OCI-LY3 (cell line): ENCODE data around the gene CAPN10.

ENCODE experiments used
- H2AFZ ChIP-seq: fragments of 200-600, 300-600 bp; shearing (Covaris generic); 2 replicates; pipeline ENCODE4 v1.6.0; 2014; ENCODE audit warnings: antibody characterized with exemption, low read depth, low read length
- H3K27ac ChIP-seq: fragments of 200-600, 300-600 bp; sonication (generic); 2 replicates; pipeline ENCODE4 v1.5.1; 2014; ENCODE audit warnings: mild to moderate bottlenecking, low read length, moderate library complexity, mixed read lengths
- H3K27me3 ChIP-seq: fragments of 200-600, 300-600 bp; sonication (generic); 2 replicates; pipeline ENCODE4 v1.6.1; 2014; ENCODE audit warnings: low read depth, low read length, mixed read lengths
- H3K36me3 ChIP-seq: fragments of 200-600, 300-600 bp; sonication (generic); replicated peaks from 2 replicates; pipeline ENCODE3; 2014; ENCODE audit warnings: low read depth, low read length, mixed read lengths
- H3K4me1 ChIP-seq: fragments of 300-600, 200-600 bp; sonication (generic); 2 replicates; pipeline ENCODE4 v1.6.1; 2014; ENCODE audit warnings: low read length, mixed read lengths
- H3K4me2 ChIP-seq: fragments of 200-600, 300-600 bp; sonication (generic); 2 replicates; pipeline ENCODE4 v1.6.1; 2014; ENCODE audit warnings: low read length, mixed read lengths
- H3K4me3 ChIP-seq: fragments of 300-600, 200-600 bp; sonication (generic); 2 replicates; pipeline ENCODE4 v1.5.1; 2014; ENCODE audit warnings: antibody characterized with exemption, mild to moderate bottlenecking, low read length, moderate library complexity
- H3K79me2 ChIP-seq: fragments of 300-600, 200-600 bp; shearing (Covaris generic); 2 replicates; pipeline ENCODE4 v1.6.1; 2014; ENCODE audit warnings: mild to moderate bottlenecking, low read length, mixed read lengths
- H3K9ac ChIP-seq: fragments of 300-600, 200-600 bp; shearing (Covaris generic); 2 replicates; pipeline ENCODE4 v1.6.0; 2014; ENCODE audit warnings: mild to moderate bottlenecking, low read length, moderate library complexity
- H3K9me3 ChIP-seq: fragments of 200-600, 300-600 bp; shearing (Covaris generic); 2 replicates; pipeline ENCODE4 v1.6.1; 2014; ENCODE audit warnings: low read length, mixed read lengths; ENCODE audit not compliant: insufficient read depth
- H4K20me1 ChIP-seq: fragments of 200-600, 300-600 bp; sonication (generic); 2 replicates; pipeline ENCODE4 v1.6.1; 2016; ENCODE audit warnings: low read length, mixed read lengths; ENCODE audit not compliant: insufficient read depth
- CTCF ChIP-seq: fragments of 200-600, 300-600 bp; sonication (generic); IDR thresholded peaks from 2 replicates; pipeline ENCODE4 v1.5.1; 2014; ENCODE audit warnings: antibody characterized with exemption, low read length, low read depth
- EZH2phosphoT487 ChIP-seq: fragments of 200-600 bp; shearing (Covaris generic); IDR thresholded peaks from 2 replicates; pipeline ENCODE4 v1.6.1; 2018; ENCODE audit warnings: antibody characterized with exemption, mixed run types, low read depth

Gene CAPN10

GRCh38 chr2:240595381-240596079, 9.0 kb downstream of the CAPN10 start:
- H3K4me3 ChIP-seq, result no peak overlapping the region
- H3K27me3 ChIP-seq, result no peaks in the 10 kb centered on the region
- H3K27ac ChIP-seq, result no peak overlapping the region
- H3K4me2 ChIP-seq, result no peak overlapping the region
- TF ChIP-seq CTCF, result peak; percentile 38
- no peak for TF ChIP-seq EZH2phosphoT487
- no peaks in the 10 kb centered on the region for H3K9me3 ChIP-seq
- H3K36me3 ChIP-seq, result no peaks in the 10 kb centered on the region
- H3K4me1 ChIP-seq, result no peaks in the 10 kb centered on the region
- peaks cover 18% of the 10 kb centered on the region for H3K79me2 ChIP-seq
- no peak overlapping the region for H3K9ac ChIP-seq
- H4K20me1 ChIP-seq, result no peaks in the 10 kb centered on the region
- no peak overlapping the region for H2AFZ ChIP-seq

GRCh38 chr2:240596080-240596460, 9.5 kb downstream of the CAPN10 start:
- H3K9me3 ChIP-seq, result no peaks in the 10 kb centered on the region
- H3K9ac ChIP-seq, result no peak overlapping the region
- no peaks in the 10 kb centered on the region for H4K20me1 ChIP-seq
- TF ChIP-seq CTCF, result no peak
- no peak for TF ChIP-seq EZH2phosphoT487
- H3K4me2 ChIP-seq, result no peak overlapping the region
- peaks cover 12% of the 10 kb centered on the region for H3K79me2 ChIP-seq
- H3K4me3 ChIP-seq, result no peak overlapping the region
- no peak overlapping the region for H2AFZ ChIP-seq
- no peak overlapping the region for H3K27ac ChIP-seq
- H3K4me1 ChIP-seq, result no peaks in the 10 kb centered on the region
- no peaks in the 10 kb centered on the region for H3K36me3 ChIP-seq
- no peaks in the 10 kb centered on the region for H3K27me3 ChIP-seq

GRCh38 chr2:240596491-240596931, 10.0 kb downstream of the CAPN10 start:
- H3K9ac ChIP-seq, result no peak overlapping the region
- H3K79me2 ChIP-seq, result peaks cover 9% of the 10 kb centered on the region
- H2AFZ ChIP-seq, result no peak overlapping the region
- no peak overlapping the region for H3K4me2 ChIP-seq
- H3K4me1 ChIP-seq, result no peaks in the 10 kb centered on the region
- H3K4me3 ChIP-seq, result no peak overlapping the region
- H3K36me3 ChIP-seq, result no peaks in the 10 kb centered on the region
- H3K27me3 ChIP-seq, result no peaks in the 10 kb centered on the region
- H3K27ac ChIP-seq, result no peak overlapping the region
- TF ChIP-seq CTCF, result no peak
- no peak for TF ChIP-seq EZH2phosphoT487
- H3K9me3 ChIP-seq, result no peaks in the 10 kb centered on the region
- no peaks in the 10 kb centered on the region for H4K20me1 ChIP-seq

GRCh38 chr2:240597054-240597418, 10.5 kb downstream of the CAPN10 start:
- no peak overlapping the region for H3K4me3 ChIP-seq
- H3K9me3 ChIP-seq, result no peaks in the 10 kb centered on the region
- H3K27ac ChIP-seq, result no peak overlapping the region
- no peak overlapping the region for H3K4me2 ChIP-seq
- no peaks in the 10 kb centered on the region for H3K36me3 ChIP-seq
- no peaks in the 10 kb centered on the region for H3K27me3 ChIP-seq
- H2AFZ ChIP-seq, result no peak overlapping the region
- TF ChIP-seq CTCF (no peak), EZH2phosphoT487 (no peak)
- peaks cover 4% of the 10 kb centered on the region; the same call in 1 of the 2 replicates for H3K79me2 ChIP-seq
- H3K4me1 ChIP-seq, result no peaks in the 10 kb centered on the region
- no peak overlapping the region for H3K9ac ChIP-seq
- no peaks in the 10 kb centered on the region for H4K20me1 ChIP-seq
